Loucy (cell line): Measurements from ENCODE around the gene ATF5.
"Not testable (repeated sequence)": the region's sequence is repeated elsewhere in the genome, so short reads cannot be mapped to it uniquely, and the experiment has no call there.

Source experiments
- H2AFZ ChIP-seq: fragments of 200-600 bp; sonication (generic); 2 replicates; pipeline ENCODE4 v1.6.0; 2016; ENCODE audit warnings: antibody characterized with exemption, mild to moderate bottlenecking, low read length, moderate library complexity
- H3F3A ChIP-seq: fragments of 200-600 bp; 2 replicates; pipeline ENCODE4 v1.6.0; 2016; ENCODE audit warnings: antibody characterized with exemption, low read depth, mild to moderate bottlenecking
- H3K27me3 ChIP-seq: fragments of 200-600 bp; sonication (generic); 2 replicates; pipeline ENCODE4 v1.6.1; 2014; ENCODE audit warnings: low read length, mild to moderate bottlenecking; ENCODE audit not compliant: insufficient read depth, poor library complexity, severe bottlenecking
- H3K36me3 ChIP-seq: fragments of 200-600 bp; sonication (generic); 2 replicates; pipeline ENCODE4 v1.6.1; 2016; ENCODE audit warnings: low read length; ENCODE audit not compliant: insufficient read depth
- H3K4me1 ChIP-seq: fragments of 200-600 bp; sonication (generic); 2 replicates; pipeline ENCODE4 v1.5.1; 2014; ENCODE audit warnings: low read length, mild to moderate bottlenecking; ENCODE audit not compliant: insufficient read depth, poor library complexity, severe bottlenecking
- H3K4me2 ChIP-seq: fragments of 200-600 bp; sonication (generic); 2 replicates; pipeline ENCODE4 v1.6.0; 2014; ENCODE audit warnings: antibody characterized with exemption, low read length, low read depth, mild to moderate bottlenecking; ENCODE audit not compliant: poor library complexity, severe bottlenecking
- H3K4me3 ChIP-seq: fragments of 200-600 bp; sonication (generic); 2 replicates; pipeline ENCODE4 v1.5.1; 2014; ENCODE audit warnings: low read length, mild to moderate bottlenecking, mixed read lengths; ENCODE audit not compliant: poor library complexity, severe bottlenecking
- H3K79me2 ChIP-seq: fragments of 200-600 bp; sonication (generic); 2 replicates; pipeline ENCODE4 v1.6.1; 2014; ENCODE audit warnings: low read length; ENCODE audit not compliant: insufficient read depth
- H3K9ac ChIP-seq: fragments of 200-600 bp; sonication (generic); 2 replicates; pipeline ENCODE4 v1.6.0; 2014; ENCODE audit warnings: mild to moderate bottlenecking, low read depth, low read length, moderate library complexity; ENCODE audit not compliant: poor library complexity, severe bottlenecking
- H3K9me2 ChIP-seq: fragments of 200-600 bp; sonication (generic); replicated peaks from 2 replicates; pipeline ENCODE4 v1.6.1; 2016; ENCODE audit warnings: low read depth, low read length, mixed read lengths
- H3K9me3 ChIP-seq: fragments of 200-600 bp; sonication (generic); 2 replicates; pipeline ENCODE4 v1.6.1; 2014; ENCODE audit warnings: mild to moderate bottlenecking, antibody characterized with exemption, low read length, low read depth; ENCODE audit not compliant: insufficient read depth
- H4K20me1 ChIP-seq: fragments of 200-600 bp; sonication (generic); 2 replicates; pipeline ENCODE4 v1.6.0; 2014; ENCODE audit warnings: antibody characterized with exemption, low read length, mild to moderate bottlenecking; ENCODE audit not compliant: insufficient read depth, poor library complexity, severe bottlenecking
- EZH2phosphoT487 ChIP-seq: fragments of 200-600 bp; IDR thresholded peaks from 2 replicates; pipeline ENCODE4 v1.6.1; 2018; ENCODE audit warnings: antibody characterized with exemption, mild to moderate bottlenecking, moderate library complexity, borderline replicate concordance
- TF ChIP-seq, protein P1 (sequence below): fragments of 200-600 bp; sonication (generic); conservative IDR thresholded peaks from 2 replicates; pipeline ENCODE4 v1.5.1; 2014; ENCODE audit warnings: mild to moderate bottlenecking, antibody characterized with exemption, low read length

Gene ATF5

GRCh38 chr19:49956115-49956495 is 27.1 kb downstream of the ATF5 start:
- Histone ChIP-seq H2AFZ (no peak overlapping the region), H3K9ac (no peak overlapping the region), H3F3A (no peaks in the 10 kb centered on the region), H3K4me2 (no peak overlapping the region), H3K9me3 (no peaks in the 10 kb centered on the region), H4K20me1 (no peaks in the 10 kb centered on the region), H3K27me3 (no peaks in the 10 kb centered on the region), H3K9me2 (no peaks in the 10 kb centered on the region), H3K4me3 (no peak overlapping the region), H3K36me3 (no peaks in the 10 kb centered on the region), H3K79me2 (no peaks in the 10 kb centered on the region), H3K4me1 (no peaks in the 10 kb centered on the region)
- TF ChIP-seq, protein P1, sequence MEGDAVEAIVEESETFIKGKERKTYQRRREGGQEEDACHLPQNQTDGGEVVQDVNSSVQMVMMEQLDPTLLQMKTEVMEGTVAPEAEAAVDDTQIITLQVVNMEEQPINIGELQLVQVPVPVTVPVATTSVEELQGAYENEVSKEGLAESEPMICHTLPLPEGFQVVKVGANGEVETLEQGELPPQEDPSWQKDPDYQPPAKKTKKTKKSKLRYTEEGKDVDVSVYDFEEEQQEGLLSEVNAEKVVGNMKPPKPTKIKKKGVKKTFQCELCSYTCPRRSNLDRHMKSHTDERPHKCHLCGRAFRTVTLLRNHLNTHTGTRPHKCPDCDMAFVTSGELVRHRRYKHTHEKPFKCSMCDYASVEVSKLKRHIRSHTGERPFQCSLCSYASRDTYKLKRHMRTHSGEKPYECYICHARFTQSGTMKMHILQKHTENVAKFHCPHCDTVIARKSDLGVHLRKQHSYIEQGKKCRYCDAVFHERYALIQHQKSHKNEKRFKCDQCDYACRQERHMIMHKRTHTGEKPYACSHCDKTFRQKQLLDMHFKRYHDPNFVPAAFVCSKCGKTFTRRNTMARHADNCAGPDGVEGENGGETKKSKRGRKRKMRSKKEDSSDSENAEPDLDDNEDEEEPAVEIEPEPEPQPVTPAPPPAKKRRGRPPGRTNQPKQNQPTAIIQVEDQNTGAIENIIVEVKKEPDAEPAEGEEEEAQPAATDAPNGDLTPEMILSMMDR: no peak
- TF ChIP-seq EZH2phosphoT487: no peak

GRCh38 chr19:49957262-49957915 is 28.4 kb downstream of the ATF5 start:
- H3K9me3 ChIP-seq: no peaks in the 10 kb centered on the region
- no peaks in the 10 kb centered on the region for H4K20me1 ChIP-seq
- no peak overlapping the region for H3K4me3 ChIP-seq
- no peaks in the 10 kb centered on the region for H3K79me2 ChIP-seq
- H3K36me3 ChIP-seq: no peaks in the 10 kb centered on the region
- no peaks in the 10 kb centered on the region for H3K4me1 ChIP-seq
- no peak overlapping the region for H3K9ac ChIP-seq
- H3F3A ChIP-seq: no peaks in the 10 kb centered on the region
- no peak overlapping the region for H3K4me2 ChIP-seq
- no peaks in the 10 kb centered on the region for H3K27me3 ChIP-seq
- H2AFZ ChIP-seq: no peak overlapping the region
- no peak for TF ChIP-seq EZH2phosphoT487
- no peaks in the 10 kb centered on the region for H3K9me2 ChIP-seq

GRCh38 chr19:49958144-49958543 is 29.1 kb downstream of the ATF5 start:
- not testable (repeated sequence) for H3K27me3 ChIP-seq, H3K4me1 ChIP-seq, H3K4me3 ChIP-seq, H3K36me3 ChIP-seq, H2AFZ ChIP-seq, H3K9me3 ChIP-seq, H3K4me2 ChIP-seq, H3K9ac ChIP-seq, H3K9me2 ChIP-seq, H4K20me1 ChIP-seq, H3F3A ChIP-seq, H3K79me2 ChIP-seq

GRCh38 chr19:49958596-49958995 is 29.6 kb downstream of the ATF5 start:
- not testable (repeated sequence) for H3K9me2 ChIP-seq, H3K4me3 ChIP-seq, H3K27me3 ChIP-seq, H3K36me3 ChIP-seq, H3K4me1 ChIP-seq, H3K79me2 ChIP-seq, H3K9me3 ChIP-seq, H3K9ac ChIP-seq, H2AFZ ChIP-seq, H3K4me2 ChIP-seq, H4K20me1 ChIP-seq, H3F3A ChIP-seq

- H3K36me3 ChIP-seq, H3K9me3 ChIP-seq, H3K79me2 ChIP-seq, H3K9me2 ChIP-seq, H3K4me3 ChIP-seq, H3K4me2 ChIP-seq, H4K20me1 ChIP-seq, H3K27me3 ChIP-seq, H3K9ac ChIP-seq, H3K4me1 ChIP-seq, H2AFZ ChIP-seq, H3F3A ChIP-seq: not testable (repeated sequence)
Observed at GRCh38 chr19:49959892-49960291, 30.9 kb downstream of the ATF5 start.

DNA sequence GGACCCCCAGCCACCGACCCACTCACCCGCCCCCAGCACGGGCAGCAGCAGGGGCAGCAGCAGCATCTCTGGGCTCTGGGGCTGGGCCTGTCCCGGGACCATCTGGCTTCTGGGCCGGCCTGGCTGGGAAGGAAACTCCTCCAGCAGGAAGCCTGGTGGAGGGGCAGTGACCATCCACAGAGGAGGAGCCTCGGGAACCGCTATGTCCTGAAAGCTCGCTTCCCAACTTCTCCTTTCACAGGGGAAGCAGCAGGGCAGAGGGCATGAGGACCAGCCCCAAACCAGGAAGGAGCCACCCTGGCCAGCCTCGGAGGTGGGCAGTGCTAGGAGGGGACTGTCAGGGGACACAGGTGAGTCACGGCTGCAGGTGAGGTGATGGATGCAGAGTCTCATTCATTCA is 32.0 kb downstream of the ATF5 start, which contains the start of gene SIGLEC11:
SIGLEC11 (minus strand) TSS at position 193 of the 400 bp plus-strand sequence; CDS start at position 102, 91 bp downstream.
- H3K4me2 ChIP-seq: not testable (repeated sequence)

More for the DNA sequence above, 32.0 kb downstream of the ATF5 start, which contains the start of gene SIGLEC11:
- H3K4me3 ChIP-seq, H3K36me3 ChIP-seq, H3K27me3 ChIP-seq, H3K4me1 ChIP-seq, H3K9me2 ChIP-seq, H4K20me1 ChIP-seq, H2AFZ ChIP-seq, H3K9me3 ChIP-seq, H3K9ac ChIP-seq, H3F3A ChIP-seq, H3K79me2 ChIP-seq: not testable (repeated sequence)
